ENCODE measurements around the gene C6.

DNA sequence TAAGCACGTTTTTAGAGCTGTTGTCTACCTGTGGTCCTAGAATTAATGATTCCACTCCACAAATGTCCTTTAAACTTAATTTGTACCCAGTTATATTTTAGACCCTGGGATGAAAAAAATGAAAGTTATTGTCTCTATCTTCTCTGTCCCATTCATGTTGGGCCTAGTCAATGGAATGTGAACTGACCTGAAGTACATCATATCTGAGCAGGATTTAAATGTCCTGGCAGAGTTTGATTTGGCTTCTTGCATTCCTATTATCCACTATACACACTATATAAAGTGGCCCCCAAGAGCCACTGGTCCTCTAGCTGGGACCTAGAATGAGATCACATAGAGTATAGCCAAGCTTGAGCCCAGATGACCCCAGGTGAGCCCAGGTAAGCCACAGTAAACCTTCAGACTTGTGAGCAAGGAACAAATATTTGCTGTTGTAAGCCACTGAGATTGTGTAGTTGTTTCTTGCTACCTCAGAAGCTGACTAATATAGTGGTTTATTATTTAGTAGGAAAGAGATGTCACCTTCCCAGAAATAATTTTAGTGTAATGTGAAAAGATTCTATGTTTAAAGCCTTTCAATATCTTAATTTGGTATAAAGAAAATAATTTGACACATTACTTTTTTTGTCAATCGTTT, 37.1 kb upstream of the C6 start:
- TF ChIP-seq GABPA (IDR thresholded peaks at IDR 0.05; ENCODE audit: low read depth, low read length) (no peak), GABPA (CRISPR knock-in tag; IDR thresholded peaks at IDR 0.05; ENCODE audit: low read depth) (no peak), SRF (IDR thresholded peaks at IDR 0.05; ENCODE audit: low read depth, low read length) (no peak), SOX6 (IDR thresholded peaks at IDR 0.05) (no peak), SOX6 (CRISPR knock-in tag; IDR thresholded peaks at IDR 0.05) (no peak), MYC (CRISPR knock-in tag; IDR thresholded peaks at IDR 0.05; ENCODE audit: borderline replicate concordance) (no peak), SKIL (CRISPR knock-in tag; IDR thresholded peaks at IDR 0.05; ENCODE audit: borderline replicate concordance) (no peak), CBX1 (IDR thresholded peaks at IDR 0.05; ENCODE audit: low read depth) (no peak), SNAPC5 (CRISPR knock-in tag; IDR thresholded peaks at IDR 0.05; ENCODE audit: borderline replicate concordance) (no peak), USF2 (IDR thresholded peaks at IDR 0.05; ENCODE audit: low read depth, low read length) (no peak), USF2 (CRISPR knock-in tag; IDR thresholded peaks at IDR 0.05; ENCODE audit: borderline replicate concordance) (no peak), MXI1 (IDR thresholded peaks at IDR 0.05; ENCODE audit: borderline replicate concordance, low read depth, low read length) (no peak), ELF1 (CRISPR knock-in tag; IDR thresholded peaks at IDR 0.05) (no peak), TEAD2 (CRISPR knock-in tag; IDR thresholded peaks at IDR 0.05) (no peak), ZNF24 (IDR thresholded peaks at IDR 0.05) (no peak)
- TF ChIP-seq, protein P1, sequence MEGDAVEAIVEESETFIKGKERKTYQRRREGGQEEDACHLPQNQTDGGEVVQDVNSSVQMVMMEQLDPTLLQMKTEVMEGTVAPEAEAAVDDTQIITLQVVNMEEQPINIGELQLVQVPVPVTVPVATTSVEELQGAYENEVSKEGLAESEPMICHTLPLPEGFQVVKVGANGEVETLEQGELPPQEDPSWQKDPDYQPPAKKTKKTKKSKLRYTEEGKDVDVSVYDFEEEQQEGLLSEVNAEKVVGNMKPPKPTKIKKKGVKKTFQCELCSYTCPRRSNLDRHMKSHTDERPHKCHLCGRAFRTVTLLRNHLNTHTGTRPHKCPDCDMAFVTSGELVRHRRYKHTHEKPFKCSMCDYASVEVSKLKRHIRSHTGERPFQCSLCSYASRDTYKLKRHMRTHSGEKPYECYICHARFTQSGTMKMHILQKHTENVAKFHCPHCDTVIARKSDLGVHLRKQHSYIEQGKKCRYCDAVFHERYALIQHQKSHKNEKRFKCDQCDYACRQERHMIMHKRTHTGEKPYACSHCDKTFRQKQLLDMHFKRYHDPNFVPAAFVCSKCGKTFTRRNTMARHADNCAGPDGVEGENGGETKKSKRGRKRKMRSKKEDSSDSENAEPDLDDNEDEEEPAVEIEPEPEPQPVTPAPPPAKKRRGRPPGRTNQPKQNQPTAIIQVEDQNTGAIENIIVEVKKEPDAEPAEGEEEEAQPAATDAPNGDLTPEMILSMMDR (CRISPR knock-in tag; IDR thresholded peaks at IDR 0.05): no peak
- TF ChIP-seq, protein P2, sequence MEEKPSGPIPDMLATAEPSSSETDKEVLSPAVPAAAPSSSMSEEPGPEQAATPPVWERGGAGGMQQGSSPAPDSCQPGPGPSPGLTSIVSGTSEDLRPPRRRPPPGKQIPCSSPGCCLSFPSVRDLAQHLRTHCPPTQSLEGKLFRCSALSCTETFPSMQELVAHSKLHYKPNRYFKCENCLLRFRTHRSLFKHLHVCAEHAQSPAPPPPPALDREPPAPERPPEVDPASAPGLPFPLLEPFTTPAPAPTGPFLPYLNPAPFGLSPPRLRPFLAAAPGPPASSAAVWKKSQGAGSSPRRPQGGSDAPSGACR (CRISPR knock-in tag; IDR thresholded peaks at IDR 0.05): no peak

Data from HepG2 (cell line).